ENCODE data around the gene YIF1A.
"Not testable (repeated sequence)": the region's sequence is repeated elsewhere in the genome, so short reads cannot be mapped to it uniquely, and the experiment has no call there.

Gene YIF1A

DNA sequence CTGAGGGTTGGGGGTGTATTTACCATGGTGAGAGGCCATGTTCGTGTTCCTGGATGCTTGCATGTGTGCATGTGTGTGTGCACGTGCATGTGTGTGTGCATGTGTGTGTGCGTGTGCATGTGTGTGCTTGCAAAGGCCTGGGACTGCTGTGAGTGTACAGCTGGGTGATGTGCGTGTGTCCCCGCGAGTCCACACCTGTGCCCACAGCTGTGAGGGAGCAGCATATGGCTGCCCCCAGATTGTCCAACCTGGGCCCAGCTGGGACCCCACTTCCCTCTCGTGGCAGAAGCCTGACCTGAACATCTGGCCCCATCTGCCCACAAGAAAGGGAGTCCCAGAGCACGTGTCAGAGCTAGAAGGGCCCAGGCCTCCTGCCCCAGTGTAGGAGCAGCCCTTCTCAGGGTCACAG lies 36.3 kb upstream of the YIF1A start:
- no peak for DNase-seq

DNA sequence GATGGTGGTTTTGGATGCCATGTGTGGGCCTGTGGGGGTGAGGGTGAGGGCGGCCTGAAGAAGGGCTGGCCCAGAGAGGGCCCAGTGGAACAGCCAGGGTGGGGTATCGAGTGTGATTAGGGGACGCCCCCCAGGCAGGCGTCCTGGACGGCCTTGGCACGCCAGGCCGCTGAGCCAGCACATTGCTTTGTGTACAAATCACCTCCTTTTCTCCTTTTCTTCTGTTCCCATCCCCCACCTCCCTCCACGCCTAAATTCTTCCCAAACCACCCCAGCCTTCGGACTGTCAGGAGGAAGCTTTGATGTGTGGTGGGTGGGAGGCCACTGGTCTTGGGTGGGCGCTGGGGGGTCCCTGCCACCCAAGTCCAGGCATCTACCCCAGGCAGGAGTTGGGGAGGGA lies 35.7 kb upstream of the YIF1A start:
- DNase-seq: peak; percentile 57

DNA sequence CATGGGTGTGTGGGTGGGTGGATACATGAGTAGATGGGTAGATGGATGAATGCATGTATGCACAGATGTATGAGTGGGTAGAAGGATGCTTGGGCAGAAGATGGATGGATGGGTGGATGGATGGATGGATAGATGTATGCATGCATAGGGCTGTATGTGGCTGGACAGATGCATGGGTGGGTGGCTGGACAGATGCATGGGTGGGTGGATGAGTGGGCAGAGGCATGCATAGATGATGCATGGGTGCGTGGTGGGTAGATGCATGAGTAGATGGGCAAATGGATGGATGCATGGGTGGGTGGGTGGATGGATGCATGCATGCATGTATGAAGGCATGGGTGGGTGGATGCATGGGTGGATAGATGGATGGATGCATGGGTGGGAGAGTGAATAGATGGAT lies 34.7 kb upstream of the YIF1A start:
- no peak for DNase-seq

DNA sequence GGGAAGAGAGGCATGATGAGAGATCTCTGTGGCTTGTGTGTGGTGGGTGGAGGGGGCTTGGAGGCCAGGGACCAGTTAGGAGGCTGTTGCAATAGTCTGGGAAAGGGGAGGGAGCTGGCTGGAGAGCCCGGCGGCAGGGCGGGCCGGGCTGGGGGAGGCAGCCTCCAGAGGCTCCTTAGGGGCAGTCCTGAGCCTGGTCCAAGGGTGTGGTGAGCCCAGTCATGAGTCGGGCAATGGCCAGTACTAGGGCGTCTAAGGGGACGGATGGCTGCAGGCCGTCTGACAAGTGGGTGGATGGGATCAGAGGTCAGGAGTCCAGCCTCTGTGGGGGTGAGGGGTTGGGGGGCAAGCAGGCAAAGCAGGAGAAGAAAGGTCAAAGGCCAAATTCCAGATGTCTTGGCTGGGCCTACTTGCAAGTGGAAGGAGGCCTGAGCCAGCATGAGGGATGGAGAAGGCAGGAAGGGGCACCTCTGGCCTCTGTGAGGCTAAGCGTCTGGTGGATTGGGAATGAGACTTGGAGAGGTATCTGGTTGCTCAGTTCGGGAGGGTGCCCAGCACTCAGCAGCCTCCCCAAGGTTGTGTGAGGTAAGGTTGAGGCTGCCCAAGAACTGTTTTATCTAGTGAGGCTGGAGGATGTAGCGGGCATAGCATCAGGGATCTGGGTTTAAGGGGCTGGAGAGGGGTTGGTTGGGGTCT lies 33.9 kb upstream of the YIF1A start:
- DNase-seq: no peak

DNA sequence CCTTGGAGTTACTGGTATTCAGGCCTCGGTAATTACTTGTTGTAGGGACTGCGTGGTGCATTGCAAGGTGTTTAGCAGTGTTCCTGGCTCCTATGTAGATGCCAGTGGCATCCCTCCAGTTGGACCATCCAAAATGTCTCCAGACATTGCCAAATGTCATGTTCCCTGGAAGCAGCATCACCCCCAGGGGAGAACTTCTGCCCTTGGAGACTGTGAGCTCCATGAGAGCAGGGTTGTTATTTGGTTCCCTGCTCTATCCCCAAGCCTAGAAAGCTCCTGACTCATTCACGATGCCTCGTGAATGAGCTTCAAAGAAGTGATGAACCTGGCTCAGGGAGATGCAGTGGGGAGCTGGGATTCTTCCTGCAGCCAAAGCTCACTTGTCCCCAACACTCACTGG lies 32.7 kb upstream of the YIF1A start:
- no peak for DNase-seq

DNA sequence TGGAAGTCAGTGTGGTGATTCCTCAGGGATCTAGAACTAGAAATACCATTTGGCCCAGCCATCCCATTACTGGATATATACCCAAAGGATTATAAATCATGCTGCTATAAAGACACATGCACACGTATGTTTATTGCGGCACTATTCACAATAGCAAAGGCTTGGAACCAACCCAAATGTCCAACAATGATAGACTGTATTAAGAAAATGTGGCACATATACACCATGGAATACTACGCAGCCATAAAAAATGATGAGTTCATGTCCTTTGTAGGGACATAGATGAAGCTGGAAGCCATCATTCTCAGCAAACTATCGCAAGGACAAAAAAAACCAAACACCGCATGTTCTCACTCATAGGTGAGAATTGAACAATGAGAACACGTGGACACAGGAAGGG lies 31.8 kb upstream of the YIF1A start:
- DNase-seq: not testable (repeated sequence)

DNA sequence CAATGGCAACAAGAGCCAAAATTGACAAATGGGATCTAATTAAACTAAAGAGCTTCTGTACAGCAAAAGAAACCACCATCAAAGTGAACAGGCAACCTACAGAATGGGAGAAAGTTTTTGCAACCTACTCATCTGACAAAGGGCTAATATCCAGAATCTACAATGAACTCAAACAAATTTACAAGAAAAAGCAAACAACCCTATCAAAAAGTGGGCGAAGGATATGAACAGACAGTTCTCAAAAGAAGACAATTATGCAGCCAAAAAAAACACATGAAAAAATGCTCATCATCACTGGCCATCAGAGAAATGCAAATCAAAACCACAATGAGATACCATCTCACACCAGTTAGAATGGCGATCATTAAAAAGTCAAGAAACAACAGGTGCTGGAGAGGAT lies 31.3 kb upstream of the YIF1A start:
- DNase-seq: not testable (repeated sequence)

DNA sequence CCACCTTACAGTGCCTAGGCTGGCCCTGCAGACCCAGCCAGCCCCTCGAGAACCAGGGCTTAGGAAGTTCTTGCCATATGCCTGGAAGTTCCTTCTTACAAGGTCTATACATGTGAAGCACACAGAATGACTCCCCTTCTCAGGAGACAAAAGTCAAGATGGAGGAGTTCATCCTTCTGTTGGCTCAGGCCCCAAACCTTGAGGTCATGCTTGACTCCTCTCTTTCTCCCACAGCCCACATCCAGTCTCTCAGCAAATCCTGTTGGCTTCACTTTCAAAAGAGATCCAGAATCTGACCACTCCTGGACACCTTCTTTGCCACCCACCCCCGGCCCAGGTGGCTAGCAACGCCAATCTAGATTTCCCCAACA lies 29.6 kb upstream of the YIF1A start:
- peak; percentile 64 for DNase-seq

DNA sequence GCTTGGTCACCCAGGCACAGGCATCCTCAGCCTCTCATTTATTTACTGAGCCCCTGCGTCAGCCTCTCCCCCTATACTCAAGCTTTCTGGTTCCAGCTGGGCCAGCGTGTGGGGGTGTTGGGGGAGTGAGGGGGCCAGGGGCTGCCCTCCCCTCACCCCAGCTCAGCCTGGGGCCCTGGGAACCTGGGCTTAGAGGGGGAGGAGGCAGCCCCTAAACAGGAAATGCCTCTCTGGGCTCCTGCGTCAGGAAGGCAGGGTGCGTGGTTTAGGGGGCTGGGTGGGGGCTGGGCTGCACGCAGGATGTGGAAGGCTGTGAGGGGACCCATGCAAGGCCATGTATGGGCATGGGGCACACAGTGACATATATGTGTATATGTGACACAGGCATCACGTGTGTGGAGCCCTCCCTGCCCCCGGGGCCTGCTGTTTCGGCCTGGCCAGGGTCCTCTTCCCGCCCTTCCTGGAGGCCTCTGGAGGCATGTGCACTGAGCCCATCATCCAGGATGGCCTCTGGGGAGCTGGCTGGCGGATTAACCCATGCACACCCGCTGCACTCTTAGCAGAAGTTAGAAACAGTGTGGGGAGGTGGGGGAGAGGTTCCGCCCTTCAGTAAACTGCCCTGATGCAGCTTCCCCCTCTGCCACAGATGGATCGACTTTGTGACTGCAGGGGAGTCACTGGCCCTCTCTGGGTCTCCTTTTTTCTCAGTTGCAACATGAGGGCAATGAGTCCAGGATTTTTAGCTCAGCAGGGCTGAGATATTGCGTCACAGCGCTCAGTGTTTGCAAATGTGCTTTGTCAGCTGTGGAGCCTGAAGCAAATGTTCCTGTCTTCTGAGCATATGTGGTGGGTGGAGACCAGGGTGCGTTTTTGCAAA lies 29.0 kb upstream of the YIF1A start:
- peak; percentile 69 for DNase-seq

DNA sequence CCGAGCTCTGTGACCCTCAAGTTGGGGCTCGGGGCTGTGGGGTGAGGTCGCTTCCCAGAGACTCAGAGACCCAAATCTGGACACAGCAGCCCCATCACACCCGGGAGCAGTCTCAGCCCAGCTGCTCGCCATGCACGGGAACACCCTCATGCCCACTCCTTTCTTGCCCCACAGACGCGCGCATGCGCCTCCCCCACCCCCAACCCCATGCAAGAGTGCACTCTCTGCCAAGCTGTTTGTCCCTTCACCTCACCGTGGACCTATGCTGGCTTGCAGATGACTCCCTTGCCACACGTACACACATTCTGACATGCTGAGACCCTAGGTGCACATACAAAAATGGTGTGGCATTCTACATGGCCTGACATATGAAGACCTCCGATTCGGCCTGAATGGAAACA lies 28.4 kb upstream of the YIF1A start:
- no peak for DNase-seq

DNA sequence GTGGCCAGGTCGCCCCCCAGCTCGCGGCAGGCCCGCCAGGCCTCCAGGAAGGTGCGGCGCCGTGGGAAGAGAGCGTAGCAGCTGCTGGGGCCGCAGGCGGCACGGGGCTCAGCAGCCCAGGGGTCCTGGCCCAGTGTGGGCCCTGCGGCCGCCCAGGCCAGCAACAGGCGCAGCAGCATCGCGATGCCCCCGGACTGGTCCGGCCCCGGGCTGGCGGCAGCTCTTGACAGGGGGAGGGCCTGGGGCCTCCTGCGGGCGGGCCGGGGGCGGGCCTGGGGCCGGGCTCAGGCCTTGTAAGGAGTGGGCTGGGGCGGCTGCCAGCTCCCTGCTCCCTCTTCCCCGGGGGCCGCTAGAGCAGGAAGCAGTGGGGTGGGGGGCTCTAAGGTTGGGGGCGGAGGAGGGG lies 27.9 kb upstream of the YIF1A start, which contains the start of gene CD248:
CD248 (minus strand) TSS at position 196 of the 403 bp plus-strand sequence; CDS start at position 179, 17 bp downstream.
- no peak for DNase-seq

DNA sequence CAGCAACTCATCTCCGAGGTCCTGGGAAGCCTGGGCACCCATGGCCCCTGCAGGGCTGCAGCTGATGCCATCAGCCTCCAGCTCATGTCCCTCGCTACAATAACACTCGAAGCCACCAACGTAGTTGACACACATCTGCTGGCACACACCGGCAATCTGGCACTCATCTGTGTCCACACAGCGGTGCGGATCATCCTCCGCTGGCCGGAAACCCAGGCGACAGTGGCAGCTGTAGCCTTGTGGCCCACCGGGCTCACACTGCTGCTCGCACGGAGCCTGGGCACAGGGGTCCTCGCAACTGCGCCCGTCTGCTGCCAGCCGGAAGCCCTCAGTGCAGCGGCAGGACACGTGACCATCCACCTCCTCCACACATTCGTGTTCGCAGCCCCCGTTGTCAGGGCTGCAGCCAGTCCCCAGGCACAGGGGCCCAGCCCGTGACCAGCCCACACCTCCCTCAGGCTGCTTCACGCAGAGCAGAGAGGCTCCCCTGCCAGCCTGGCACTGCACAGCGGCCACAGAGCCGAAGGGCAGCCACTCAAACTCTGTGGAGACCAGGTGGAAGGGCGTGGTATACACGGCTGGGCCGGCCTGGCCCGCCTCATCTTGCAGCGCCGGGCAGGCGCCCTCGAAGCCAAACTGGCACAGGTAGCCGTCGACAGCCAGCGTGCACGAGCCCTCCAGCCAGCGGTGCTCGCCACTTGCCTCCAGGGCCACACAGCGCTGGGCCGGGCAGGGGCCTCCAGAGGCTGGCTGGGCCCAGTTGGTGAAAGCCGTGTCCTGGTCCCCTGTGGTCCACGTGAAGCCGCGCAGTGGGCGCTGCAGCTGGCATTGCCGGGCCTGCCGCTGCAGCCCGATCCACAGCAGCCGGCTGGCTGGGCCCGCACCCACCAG lies 27.2 kb upstream of the YIF1A start:
- no peak for DNase-seq

DNA sequence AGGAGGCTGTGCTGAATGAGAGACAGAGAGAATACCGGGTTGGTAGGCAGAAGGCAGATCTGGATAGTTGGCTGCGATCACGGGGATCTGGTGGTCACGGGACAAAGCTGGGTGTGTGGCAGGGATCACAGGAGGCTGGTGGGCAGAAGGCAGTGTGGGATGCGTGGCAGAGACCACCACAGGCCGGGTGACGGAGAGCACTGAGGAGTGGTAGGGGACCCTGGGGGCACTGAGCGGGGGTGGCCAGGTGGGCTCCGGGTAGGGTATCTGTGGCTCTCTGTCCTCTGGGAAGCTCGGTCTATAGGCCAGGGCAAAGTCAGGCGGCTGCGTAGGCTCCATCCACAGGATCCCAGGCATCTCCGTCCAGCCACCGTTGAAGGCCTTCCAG lies 26.5 kb upstream of the YIF1A start:
- DNase-seq: no peak

DNA sequence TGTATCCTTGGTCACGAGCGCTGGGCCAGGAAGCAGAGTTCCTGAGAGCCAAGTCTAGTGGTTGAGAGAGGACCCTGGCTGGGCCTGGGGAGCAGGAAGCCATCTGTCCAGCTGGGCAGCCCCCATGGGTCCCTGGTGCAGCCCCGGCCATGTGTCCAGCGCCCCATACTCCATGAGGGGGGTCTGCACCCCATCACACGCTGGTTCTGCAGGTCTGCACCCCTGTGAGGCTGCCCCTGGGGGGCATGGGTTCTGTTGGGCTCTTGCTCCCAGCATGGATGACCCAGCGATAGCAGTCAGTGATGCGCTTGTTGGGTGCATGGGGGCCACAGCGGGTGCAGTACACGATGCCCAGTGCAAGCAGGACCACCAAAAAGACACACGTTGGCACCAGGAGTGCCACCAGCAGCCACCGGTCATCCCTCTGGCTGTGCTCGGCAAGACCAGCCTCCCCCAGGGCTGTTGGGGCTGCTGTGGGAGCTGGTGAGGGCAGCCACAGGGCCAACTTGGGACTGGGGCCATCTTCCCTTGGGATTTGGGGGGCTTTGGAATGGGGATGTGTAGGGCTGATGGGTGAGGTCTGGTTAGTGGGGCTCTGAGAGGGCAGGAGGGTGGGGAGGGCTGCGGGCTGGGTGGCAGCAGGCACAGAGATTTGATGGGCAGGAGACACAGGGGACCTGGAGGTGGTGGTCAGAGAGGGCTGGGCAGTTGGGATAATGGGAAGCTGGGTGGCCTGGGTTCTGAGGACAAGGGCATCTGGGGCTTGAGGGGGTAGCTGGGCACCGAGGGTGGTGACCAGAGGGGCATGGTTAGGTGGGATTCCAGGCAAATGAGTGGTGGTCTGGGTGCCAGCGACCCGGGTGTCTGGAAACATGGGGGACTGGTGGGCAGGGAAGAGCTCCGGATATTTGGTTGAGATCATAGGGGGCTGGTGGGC lies 25.9 kb upstream of the YIF1A start:
- DNase-seq: no peak

DNA sequence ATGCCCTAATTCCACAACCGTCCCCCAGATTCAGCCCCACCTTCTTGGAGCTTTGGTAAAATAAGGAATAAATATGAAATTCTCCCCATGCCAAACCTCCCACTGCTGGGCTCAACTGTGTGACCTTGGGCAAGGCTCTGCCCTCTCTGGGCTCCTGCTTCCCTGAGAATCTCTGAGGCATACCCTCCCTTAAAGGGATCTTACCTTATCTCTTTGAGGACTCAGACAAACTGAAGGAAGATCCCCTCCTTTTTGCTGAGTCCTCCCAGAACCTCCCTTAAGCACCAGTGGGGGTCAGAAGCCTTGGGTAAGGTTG lies 25.2 kb upstream of the YIF1A start:
- no peak for DNase-seq

DNA sequence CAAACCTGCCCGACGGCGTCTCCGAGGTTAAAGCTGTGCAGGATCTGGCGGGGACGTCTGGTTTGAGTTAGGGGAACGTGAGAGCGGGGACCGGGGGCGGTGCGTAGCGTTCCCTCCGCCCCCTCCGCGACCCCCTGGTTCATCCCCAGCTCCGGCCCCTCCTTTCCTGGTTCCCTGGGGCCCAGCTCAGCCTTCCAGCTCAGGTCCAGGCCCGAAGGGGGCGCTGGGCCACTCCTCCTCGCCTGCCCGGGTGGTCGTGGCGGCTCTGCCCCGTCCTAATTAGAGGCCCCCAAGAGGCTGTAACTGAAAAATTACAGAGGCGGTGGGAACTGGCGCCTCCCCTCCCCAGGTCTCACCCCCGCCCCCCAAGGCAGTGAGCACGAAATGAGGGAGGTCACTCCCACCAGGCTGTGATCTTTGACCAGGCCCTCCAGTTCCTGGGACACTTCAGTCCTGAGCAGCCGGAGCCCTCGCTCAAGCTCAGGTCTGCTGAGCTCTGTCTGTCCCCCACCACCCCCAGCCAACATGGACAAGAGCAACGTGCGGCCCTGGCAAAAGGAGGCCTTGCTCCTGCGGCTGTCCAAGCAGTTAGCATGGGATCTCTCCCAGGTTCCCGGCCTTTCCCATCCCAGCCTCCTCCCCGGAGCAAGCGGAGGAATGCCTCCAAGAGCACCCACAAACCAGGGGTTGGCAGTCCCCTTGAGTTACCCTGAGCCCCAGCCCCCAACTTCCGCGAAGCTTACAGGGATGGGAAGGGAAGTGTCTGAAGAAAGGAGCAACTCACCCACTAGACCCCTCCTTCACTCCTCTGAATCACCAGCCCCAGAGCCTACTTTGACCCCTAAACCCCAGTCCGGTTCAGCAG lies 24.6 kb upstream of the YIF1A start:
- no peak for DNase-seq

DNA sequence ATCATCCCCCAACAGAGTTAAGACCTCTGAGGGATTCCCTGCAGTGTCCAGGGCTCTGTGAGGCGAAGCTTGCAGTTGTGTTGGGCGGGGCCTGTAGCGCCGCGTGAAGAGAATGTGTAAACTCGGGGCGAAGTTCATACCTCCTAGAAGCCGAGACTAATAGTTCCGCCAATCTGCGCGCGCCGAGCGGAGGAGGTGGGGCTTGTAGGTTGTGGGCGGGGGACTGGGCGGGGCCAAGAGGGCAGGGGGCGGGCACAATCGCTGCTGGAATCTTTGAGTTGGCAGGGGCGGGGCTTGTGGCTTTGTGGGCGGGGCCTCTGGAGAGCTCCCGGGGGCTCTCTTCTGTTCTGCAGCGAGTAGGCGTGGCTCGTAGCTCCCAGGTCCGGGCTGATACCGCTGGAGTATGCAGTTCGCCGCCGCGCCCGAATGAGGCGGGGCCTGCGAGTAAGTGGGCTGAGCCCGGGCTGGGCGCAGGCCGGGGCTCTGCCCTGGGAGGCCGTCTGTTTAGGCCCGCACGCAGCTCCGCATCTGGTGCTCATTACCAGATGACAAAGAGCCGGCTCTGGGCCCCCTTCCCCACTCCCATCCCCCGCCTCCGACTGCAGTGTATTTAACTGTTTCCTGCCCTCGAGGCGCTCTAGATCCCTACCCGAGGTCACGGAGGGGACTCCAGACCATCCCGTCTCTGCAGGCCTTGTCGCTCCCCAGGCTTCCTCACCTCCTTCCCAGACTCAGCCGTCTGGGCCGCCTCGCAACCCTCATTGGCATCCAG lies 23.8 kb upstream of the YIF1A start:
- DNase-seq: peak; percentile 97

DNA sequence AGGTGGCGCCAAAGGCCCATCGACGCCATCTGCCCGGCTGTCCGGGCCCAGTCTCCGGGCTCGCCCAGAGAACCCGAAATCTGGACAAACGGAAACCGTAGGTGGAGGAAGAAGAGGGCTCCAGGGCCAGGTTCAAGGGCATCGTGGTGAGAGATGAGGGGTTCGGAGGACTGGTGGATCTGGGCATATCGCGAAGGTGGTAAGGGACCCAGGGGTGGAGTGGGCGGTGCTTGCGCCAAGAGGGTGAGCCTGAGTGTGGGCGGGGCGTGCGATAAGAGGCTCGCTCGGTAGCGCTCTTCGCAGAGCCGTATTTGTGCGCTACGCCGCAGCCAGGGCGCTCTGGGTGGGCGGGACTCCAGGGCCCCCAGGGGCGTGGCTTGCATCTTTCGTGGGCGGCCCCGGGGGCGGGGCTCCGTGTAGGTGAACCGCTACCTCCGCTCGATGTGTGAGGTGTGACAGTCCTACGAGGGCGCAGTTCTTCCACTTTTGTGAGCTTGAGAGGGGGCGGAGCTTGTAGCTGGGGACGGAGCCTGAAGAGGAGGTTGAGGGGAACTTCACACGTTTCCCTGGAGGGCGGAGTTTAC lies 23.1 kb upstream of the YIF1A start:
- DNase-seq: peak; percentile 90

DNA sequence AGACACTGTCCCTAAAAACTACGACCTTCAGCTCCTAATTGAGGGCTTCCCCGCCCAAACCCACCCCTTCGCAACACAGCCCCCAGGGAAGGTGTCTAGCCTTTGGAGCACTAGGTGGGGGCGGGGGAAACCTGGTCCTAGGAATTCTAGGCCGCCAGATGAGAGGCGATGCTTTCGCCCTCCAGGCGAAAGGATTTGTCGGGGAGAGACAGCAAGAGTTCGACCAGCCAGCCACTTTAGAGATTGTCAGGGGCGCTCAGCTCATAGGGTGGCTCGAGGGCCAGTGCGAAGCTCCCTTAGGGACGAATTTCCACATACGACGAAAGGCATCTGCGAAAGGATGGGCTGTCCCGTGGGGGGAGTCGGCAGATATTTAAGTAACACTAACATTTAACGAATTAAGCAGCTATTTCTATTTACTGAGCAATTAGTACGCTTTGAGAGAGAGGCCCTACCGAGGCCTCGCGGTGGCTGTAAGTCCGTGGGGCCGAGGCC lies 22.6 kb upstream of the YIF1A start:
- DNase-seq: no peak

All from NCI-H226 (cell line).